Tibial nerve (tissue), 4 donors: Measurements from ENCODE around the gene DUS3L.

Experiments used
- EP300 ChIP-seq, 2 donors: sonication (generic); formaldehyde crosslinking; IDR thresholded peaks; one replicate each; pipeline ENCODE4 v1.6.1; 2017; ENCODE audit warnings: antibody characterized with exemption in 2 of 2, mild to moderate bottlenecking in 1 of 2
- POLR2A ChIP-seq, 2 donors: fragments of 450-650 bp; IDR thresholded peaks; one replicate each; pipeline ENCODE4 v1.6.1; 2017; ENCODE audit warnings: antibody characterized with exemption in 2 of 2, mild to moderate bottlenecking in 2 of 2, moderate library complexity in 2 of 2
- TF ChIP-seq, protein P1 (sequence below), 5 experiments: fragments of 200-600 bp in 3 of 5; fragments of 450-650 bp in 2 of 5; sonication (generic) in 3 of 5; IDR thresholded peaks; one replicate each; pipeline ENCODE4 v1.5.1; 2016 to 2019; ENCODE audit warnings: antibody characterized with exemption in 5 of 5, mild to moderate bottlenecking in 3 of 5, moderate library complexity in 2 of 5

DNA sequence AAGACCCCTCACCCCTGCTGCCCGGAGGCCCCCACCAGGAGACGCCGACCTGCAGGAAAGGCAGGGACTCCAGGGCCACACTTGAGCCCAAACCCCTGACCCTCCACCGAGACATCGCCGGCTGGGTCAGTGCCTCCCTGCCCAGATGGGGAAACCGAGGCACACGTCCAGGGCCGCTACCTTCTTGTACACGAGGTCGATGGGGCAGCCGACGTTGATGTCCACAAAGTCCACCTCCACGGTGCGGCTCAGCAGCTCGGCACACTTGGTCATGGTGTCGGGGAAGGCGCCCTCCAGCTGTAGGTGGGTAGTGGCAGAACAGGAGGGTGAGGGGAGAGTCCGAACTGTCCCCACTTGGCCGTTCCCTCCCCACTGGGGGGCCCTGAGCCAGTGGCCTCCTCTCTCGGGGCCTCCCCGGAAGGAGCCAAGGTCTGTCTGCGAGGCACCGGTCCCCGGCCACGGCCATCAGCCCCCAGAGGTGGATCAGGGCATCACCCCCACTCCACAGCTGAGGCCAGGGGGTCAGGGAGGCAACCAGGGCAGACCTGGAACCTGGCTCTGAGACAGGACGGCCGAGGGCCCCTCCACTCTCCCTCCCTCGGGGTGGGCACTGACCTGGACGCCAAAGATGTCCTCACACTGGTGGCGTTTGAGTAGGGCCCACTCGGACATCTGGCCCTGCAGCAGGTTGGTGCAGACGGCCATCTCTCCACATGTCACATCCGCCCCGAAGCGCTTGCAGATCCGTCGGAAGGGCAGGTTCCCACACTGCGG is 3.4 kb downstream of the DUS3L start:
- TF ChIP-seq POLR2A (IDR thresholded peaks at IDR 0.05) (no peak), EP300 (IDR thresholded peaks at IDR 0.05) (no peak)
- TF ChIP-seq, protein P1, sequence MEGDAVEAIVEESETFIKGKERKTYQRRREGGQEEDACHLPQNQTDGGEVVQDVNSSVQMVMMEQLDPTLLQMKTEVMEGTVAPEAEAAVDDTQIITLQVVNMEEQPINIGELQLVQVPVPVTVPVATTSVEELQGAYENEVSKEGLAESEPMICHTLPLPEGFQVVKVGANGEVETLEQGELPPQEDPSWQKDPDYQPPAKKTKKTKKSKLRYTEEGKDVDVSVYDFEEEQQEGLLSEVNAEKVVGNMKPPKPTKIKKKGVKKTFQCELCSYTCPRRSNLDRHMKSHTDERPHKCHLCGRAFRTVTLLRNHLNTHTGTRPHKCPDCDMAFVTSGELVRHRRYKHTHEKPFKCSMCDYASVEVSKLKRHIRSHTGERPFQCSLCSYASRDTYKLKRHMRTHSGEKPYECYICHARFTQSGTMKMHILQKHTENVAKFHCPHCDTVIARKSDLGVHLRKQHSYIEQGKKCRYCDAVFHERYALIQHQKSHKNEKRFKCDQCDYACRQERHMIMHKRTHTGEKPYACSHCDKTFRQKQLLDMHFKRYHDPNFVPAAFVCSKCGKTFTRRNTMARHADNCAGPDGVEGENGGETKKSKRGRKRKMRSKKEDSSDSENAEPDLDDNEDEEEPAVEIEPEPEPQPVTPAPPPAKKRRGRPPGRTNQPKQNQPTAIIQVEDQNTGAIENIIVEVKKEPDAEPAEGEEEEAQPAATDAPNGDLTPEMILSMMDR (IDR thresholded peaks at IDR 0.05) = no peak
